ENCODE data around the gene TMEM132D.
A peak's percentile ranks its signal among the peaks of the same experiment; 100 is the strongest.
"Not testable (repeated sequence)": the region's sequence is repeated elsewhere in the genome, so short reads cannot be mapped to it uniquely, and the experiment has no call there.

The TMEM132D gene

GRCh38 chr12:129903956-129904829, at the start of gene TMEM132D:
Gene TMEM132D (minus strand): TSS chr12:129904025.
- no peak for DNase-seq

GRCh38 chr12:129949651-129950050, 45.8 kb upstream of the TMEM132D start:
- DNase-seq, result no peak

- no peak for DNase-seq
These were observed 37.8 kb upstream of the TMEM132D start for GRCh38 chr12:129941618-129942017.

GRCh38 chr12:129938089-129938488, 34.3 kb upstream of the TMEM132D start:
- DNase-seq, result no peak

GRCh38 chr12:129937426-129937825, 33.6 kb upstream of the TMEM132D start:
- DNase-seq, result no peak

- DNase-seq, result no peak
These were observed 24.8 kb upstream of the TMEM132D start for GRCh38 chr12:129928643-129929042.

- no peak for DNase-seq
These were observed 23.6 kb upstream of the TMEM132D start for GRCh38 chr12:129927316-129927900.

- peak; percentile 17 for DNase-seq
These were observed 7.7 kb upstream of the TMEM132D start for GRCh38 chr12:129911428-129912049.

GRCh38 chr12:129909051-129910020, 5.5 kb upstream of the TMEM132D start:
- DNase-seq, result no peak

- DNase-seq, result no peak
These were observed 506 bp downstream of the TMEM132D start for GRCh38 chr12:129903092-129903945.

GRCh38 chr12:129902371-129903091, 1.3 kb downstream of the TMEM132D start:
- DNase-seq, result no peak

GRCh38 chr12:129901254-129901653, 2.6 kb downstream of the TMEM132D start:
- no peak for DNase-seq

- no peak for DNase-seq
These were observed 3.5 kb downstream of the TMEM132D start for GRCh38 chr12:129900306-129900705.

- DNase-seq, result not testable (repeated sequence)
These were observed 4.8 kb downstream of the TMEM132D start for GRCh38 chr12:129899045-129899444.

GRCh38 chr12:129893691-129894090, 10.1 kb downstream of the TMEM132D start:
- no peak for DNase-seq

GRCh38 chr12:129887101-129887500, 16.7 kb downstream of the TMEM132D start:
- DNase-seq, result no peak

- DNase-seq, result no peak
These were observed 17.3 kb downstream of the TMEM132D start for GRCh38 chr12:129886541-129886940.

- no peak for DNase-seq
These were observed 18.5 kb downstream of the TMEM132D start for GRCh38 chr12:129885287-129885686.

GRCh38 chr12:129877411-129877810, 26.4 kb downstream of the TMEM132D start:
- no peak for DNase-seq

GRCh38 chr12:129873833-129874208, 30.0 kb downstream of the TMEM132D start:
- no peak for DNase-seq

Measured in SHP77 treated with DMSO at 0.1 percent for 48 hours (cell line).